ENCODE results near the gene MN1.

DNA sequence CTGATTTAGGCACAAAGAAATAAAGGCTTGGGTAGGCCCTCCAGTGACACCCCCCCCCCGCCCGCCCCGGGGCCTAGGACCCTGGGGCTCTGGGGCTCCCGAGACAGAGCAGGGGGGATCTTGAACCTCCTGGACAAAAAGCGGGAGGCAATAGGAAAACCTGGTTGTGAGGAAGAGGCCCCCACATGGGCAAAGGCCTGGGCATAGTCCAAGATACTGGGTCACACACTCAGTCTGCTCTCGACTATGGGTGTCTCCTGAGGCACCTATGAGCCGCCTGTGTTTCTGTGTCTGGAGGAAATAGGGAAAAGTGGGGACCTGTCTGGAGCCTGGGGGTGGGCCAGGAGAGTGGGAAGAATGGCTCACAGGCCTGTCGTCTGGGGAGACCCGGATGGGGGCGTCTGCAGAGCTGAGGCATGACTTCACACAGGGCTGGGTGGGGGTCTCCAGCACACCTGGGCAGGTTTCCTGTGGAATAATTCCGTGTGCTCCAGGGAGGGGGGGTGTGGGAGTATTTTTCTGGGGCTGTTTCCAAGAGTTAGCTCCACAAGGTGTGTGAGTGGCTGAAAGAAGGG, 2.4 kb upstream of the MN1 start:
- TF ChIP-seq PPARA (CRISPR knock-in tag; IDR thresholded peaks at IDR 0.05; ENCODE audit: borderline replicate concordance), result no peak
- TF ChIP-seq ZFP3 (CRISPR knock-in tag; IDR thresholded peaks at IDR 0.05), result no peak
- no peak for TF ChIP-seq CSDC2 (CRISPR knock-in tag; IDR thresholded peaks at IDR 0.05)
- TF ChIP-seq, protein P1, sequence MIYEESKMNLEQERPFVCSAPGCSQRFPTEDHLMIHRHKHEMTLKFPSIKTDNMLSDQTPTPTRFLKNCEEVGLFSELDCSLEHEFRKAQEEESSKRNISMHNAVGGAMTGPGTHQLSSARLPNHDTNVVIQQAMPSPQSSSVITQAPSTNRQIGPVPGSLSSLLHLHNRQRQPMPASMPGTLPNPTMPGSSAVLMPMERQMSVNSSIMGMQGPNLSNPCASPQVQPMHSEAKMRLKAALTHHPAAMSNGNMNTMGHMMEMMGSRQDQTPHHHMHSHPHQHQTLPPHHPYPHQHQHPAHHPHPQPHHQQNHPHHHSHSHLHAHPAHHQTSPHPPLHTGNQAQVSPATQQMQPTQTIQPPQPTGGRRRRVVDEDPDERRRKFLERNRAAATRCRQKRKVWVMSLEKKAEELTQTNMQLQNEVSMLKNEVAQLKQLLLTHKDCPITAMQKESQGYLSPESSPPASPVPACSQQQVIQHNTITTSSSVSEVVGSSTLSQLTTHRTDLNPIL (CRISPR knock-in tag; IDR thresholded peaks at IDR 0.05; ENCODE audit: low read depth), result no peak
- no peak for TF ChIP-seq OSR1 (CRISPR knock-in tag; IDR thresholded peaks at IDR 0.05)
- TF ChIP-seq ZNF70 (CRISPR knock-in tag; IDR thresholded peaks at IDR 0.05), result no peak
- TF ChIP-seq ARNTL (CRISPR knock-in tag; IDR thresholded peaks at IDR 0.05; ENCODE audit: borderline replicate concordance, low read depth), result no peak
- TF ChIP-seq ISL1 (CRISPR knock-in tag; IDR thresholded peaks at IDR 0.05), result no peak

Measured in SK-N-SH treated with all-trans-retinoic acid at 6 μM for 48 hours (cell line).